Measurements from ENCODE around the gene DDB1.

DNA sequence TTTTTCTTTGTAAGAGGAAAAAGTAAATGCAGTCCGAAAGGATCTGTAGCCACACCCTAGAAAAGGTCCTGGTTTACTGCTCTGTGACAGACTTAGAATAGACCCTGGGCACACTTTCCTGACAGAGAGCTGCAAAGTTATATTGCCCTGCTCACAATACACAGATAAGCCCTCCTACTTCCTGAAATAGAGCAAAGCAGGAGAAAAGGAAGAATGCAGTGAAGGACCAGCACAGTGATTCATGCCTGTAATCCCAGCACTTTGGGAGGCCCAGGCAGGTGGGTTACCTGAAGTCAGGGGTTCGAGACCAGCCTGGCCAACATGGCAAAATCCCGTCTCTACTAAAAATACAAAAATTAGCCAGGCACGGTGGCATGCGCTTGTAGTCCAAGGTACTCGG lies 26.6 kb upstream of the DDB1 start:
- TF ChIP-seq FOXK2 (IDR thresholded peaks at IDR 0.05) (no peak), TARDBP (IDR thresholded peaks at IDR 0.05) (no peak), BHLHE40 (IDR thresholded peaks at IDR 0.05; ENCODE audit: borderline replicate concordance) (no peak), NFRKB (IDR thresholded peaks at IDR 0.05) (no peak), FOXM1 (IDR thresholded peaks at IDR 0.05; ENCODE audit: borderline replicate concordance) (no peak), SUZ12 (IDR thresholded peaks at IDR 0.05) (no peak), ZNF384 (IDR thresholded peaks at IDR 0.05) (no peak), HDGF (IDR thresholded peaks at IDR 0.05; ENCODE audit: borderline replicate concordance) (no peak)
- TF ChIP-seq, protein P1, sequence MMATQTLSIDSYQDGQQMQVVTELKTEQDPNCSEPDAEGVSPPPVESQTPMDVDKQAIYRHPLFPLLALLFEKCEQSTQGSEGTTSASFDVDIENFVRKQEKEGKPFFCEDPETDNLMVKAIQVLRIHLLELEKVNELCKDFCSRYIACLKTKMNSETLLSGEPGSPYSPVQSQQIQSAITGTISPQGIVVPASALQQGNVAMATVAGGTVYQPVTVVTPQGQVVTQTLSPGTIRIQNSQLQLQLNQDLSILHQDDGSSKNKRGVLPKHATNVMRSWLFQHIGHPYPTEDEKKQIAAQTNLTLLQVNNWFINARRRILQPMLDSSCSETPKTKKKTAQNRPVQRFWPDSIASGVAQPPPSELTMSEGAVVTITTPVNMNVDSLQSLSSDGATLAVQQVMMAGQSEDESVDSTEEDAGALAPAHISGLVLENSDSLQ (IDR thresholded peaks at IDR 0.05) = no peak
